Right lobe of liver (tissue), 6 donors: ENCODE results near the gene MYLK2. TPM values are rescaled to one million over a fixed set of nuclear protein-coding genes. Genes with fewer than 3 reads are reported as not detected.

Experiments used
- ATAC-seq, 4 donors: fragments of 200-7000 bp; cut with Tn5 transposase; one replicate each; pipeline ENCODE4 v1.9.1; 2020; ENCODE audit warnings: mild to moderate bottlenecking in 4 of 4, moderate library complexity in 4 of 4
- DNase-seq, 3 donors: peaks; one replicate each; pipeline ENCODE4 v3.0.0-alpha.2; 2020
- H3K27ac ChIP-seq, 3 donors: fragments of 200-600 bp; one replicate each; pipeline ENCODE4 v1.8.0; 2022
- H3K27me3 ChIP-seq, 2 donors: fragments of 200-600 bp; one replicate each; pipeline ENCODE4 v1.8.0; 2022
- H3K36me3 ChIP-seq, 4 donors: fragments of 200-600 bp; sonication (generic) in 1 of 4; one replicate each; pipeline versions ENCODE4 v1.5.1 to v1.8.0; 2017 to 2022; ENCODE audit warnings: control low read depth in 1 of 4
- H3K4me1 ChIP-seq, 4 donors: fragments of 200-600 bp; sonication (generic) in 1 of 4; one replicate each; pipeline versions ENCODE4 v1.5.1 to v1.8.0; 2017 to 2022; ENCODE audit warnings: control low read depth in 1 of 4
- H3K4me3 ChIP-seq, 3 donors: fragments of 200-600 bp; one replicate each; pipeline ENCODE4 v1.8.0; 2022
- H3K9me3 ChIP-seq, 4 donors: fragments of 200-600 bp; sonication (generic) in 1 of 4; one replicate each; pipeline versions ENCODE4 v1.5.1 to v1.8.0; 2017 to 2022; ENCODE audit warnings: control low read depth in 1 of 4
- POLR2A ChIP-seq: fragments of 450-650 bp; IDR thresholded peaks from one replicate; pipeline ENCODE4 v1.6.1; 2017; ENCODE audit warnings: antibody characterized with exemption, mild to moderate bottlenecking
- WGBS: methylation state at CpG from one replicate; pipeline ENCODE4 v1.1.6; 2018; ENCODE audit warnings: low coverage, low lambda C conversion rate; ENCODE audit not compliant: insufficient coverage; ENCODE audit errors: missing lambda C conversion rate; 5-methylcytosine and 5-hydroxymethylcytosine counted together
- intact Hi-C, 2 donors: fragments of 100-400 bp; cut with DNase I; formaldehyde crosslinking; loops; one replicate each; pipeline versions ENCODE4 v1.11.2 to v1.14.1; 2022
- total RNA-seq, 6 experiments: library from RNA; depleted of rRNA in 2 of 6; stranded (reverse); fragments of >200 nt in 2 of 6; fragmentation: NEBNext Ultra II Directional in 3 of 6; extraction: Animal tissue kit (Norgen Biotek cat#: 25700) in 3 of 6; gene quantifications; one replicate each; pipeline versions ENCODE4 v1.1.0 to v1.2.4, GENCODE V29; 2016 to 2023
- TF ChIP-seq, protein P1 (sequence below), 4 donors: fragments of 200-600 bp in 3 of 4; fragments of 450-650 bp in 1 of 4; IDR thresholded peaks; one replicate each; pipeline versions ENCODE4 v1.5.1 to v1.8.0; 2016 to 2022; ENCODE audit warnings: antibody characterized with exemption in 4 of 4, mild to moderate bottlenecking in 2 of 4
- donor health status: DM: no; HTN: yes; CAD: no.
- donor health status: DM: no; HTN: no; CAD: no.
- donor health status: DM: no; HTN: no; CAD: no.
- donor health status: DM: no; HTN: yes; CAD: no.
- donor health status: DM: no; HTN: yes; CAD: no.

The MYLK2 gene
- total RNA-seq, 6 experiments from 2014 or later: not detected

DNA sequence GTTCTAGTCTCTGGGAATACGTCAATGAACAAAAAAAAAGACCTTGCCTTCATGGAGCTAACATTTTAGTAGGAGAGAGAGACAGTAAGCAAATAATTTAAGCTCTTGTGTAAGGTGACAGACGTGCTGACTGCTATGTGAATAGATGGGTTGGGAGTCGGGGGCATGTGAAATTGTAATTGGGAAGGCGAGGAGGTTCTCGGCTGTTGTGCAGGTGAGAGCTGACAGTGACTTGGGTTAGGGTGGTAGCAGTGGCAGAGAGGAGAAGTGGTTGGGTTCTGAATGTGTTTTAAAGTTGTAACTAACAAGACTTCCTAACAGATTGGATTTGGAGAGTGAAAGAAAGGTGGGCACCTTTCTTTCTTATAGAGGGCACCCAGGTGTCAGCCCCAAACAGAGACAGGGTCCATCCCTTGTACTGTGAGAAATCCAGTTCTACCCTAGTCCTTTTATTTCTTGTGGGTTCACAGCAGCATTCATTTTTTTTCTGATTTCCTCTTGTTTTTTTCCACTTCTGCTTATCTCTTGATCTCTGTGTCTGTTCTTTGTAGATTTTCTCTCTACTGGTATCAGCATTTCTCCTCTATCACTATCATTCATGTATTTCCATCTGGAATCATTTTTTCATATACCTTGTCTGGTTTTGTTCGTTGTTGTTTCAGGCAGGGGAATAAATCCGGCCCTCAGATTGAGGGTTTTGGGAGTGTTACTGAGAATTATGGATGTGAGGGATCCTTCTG lies 15.4 kb upstream of the MYLK2 start:
- WGBS: 83% methylated on average over 7 of the region's 7 CpGs
- no peaks in the 10 kb centered on the region for H3K27me3 ChIP-seq
- H3K4me3 ChIP-seq: no peak overlapping the region
- no peak overlapping the region for H3K27ac ChIP-seq
- H3K36me3 ChIP-seq: no peaks in the 10 kb centered on the region
- no peaks in the 10 kb centered on the region for H3K9me3 ChIP-seq
- intact Hi-C loops: no loop called here
- H3K4me1 ChIP-seq: no peaks in the 10 kb centered on the region
- DNase-seq (no peak), ATAC-seq (no peak)
- TF ChIP-seq POLR2A: no peak
- TF ChIP-seq, protein P1, sequence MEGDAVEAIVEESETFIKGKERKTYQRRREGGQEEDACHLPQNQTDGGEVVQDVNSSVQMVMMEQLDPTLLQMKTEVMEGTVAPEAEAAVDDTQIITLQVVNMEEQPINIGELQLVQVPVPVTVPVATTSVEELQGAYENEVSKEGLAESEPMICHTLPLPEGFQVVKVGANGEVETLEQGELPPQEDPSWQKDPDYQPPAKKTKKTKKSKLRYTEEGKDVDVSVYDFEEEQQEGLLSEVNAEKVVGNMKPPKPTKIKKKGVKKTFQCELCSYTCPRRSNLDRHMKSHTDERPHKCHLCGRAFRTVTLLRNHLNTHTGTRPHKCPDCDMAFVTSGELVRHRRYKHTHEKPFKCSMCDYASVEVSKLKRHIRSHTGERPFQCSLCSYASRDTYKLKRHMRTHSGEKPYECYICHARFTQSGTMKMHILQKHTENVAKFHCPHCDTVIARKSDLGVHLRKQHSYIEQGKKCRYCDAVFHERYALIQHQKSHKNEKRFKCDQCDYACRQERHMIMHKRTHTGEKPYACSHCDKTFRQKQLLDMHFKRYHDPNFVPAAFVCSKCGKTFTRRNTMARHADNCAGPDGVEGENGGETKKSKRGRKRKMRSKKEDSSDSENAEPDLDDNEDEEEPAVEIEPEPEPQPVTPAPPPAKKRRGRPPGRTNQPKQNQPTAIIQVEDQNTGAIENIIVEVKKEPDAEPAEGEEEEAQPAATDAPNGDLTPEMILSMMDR (IDR thresholded peaks at IDR 0.05): no peak

DNA sequence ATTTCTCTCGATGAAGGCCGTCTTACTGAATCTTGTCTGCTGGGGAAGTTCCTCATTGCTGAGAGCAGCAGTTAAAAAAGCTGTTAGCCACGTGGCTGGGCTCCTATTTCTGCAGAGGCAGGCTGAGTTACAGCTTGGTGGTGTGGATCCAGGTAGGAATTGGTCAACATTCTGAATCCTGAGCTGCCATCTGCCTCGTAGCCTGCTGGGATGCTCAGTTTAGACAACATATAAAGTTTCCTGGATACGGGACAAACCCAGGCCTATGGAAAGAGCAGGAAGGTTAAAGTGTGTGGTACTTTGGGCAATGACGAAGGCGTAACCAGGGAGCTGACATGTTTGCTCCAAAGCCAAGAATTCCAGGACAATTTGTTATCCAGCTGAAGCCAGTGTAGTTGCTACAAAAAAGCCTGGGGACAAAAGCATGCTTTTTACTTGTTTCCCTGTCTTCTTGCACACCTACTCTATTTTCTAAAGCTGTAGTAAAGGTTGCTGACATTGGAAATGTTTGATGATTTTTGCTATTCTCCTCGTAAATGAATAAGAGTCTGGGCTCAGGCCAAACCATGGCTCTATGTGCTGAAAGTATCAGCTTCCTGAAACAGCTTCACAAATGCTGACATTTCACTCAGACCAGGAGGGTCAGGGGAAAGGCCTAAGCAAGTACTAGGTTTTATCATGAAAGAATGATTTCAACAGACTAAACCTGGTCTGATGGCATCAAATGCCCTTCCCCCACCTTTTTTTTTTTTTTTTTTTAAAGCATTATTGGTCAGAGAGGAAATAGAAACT lies 12.4 kb upstream of the MYLK2 start:
- peak in 1 of 4 donors; percentile 46 for ATAC-seq
- DNase-seq: no peak
- 68% methylated on average over 7 of the region's 8 CpGs for WGBS
- TF ChIP-seq, protein P1 (IDR thresholded peaks at IDR 0.05): no peak
- TF ChIP-seq POLR2A: no peak
- Histone ChIP-seq H3K27ac (no peak overlapping the region), H3K36me3 (no peaks in the 10 kb centered on the region), H3K4me3 (no peak overlapping the region), H3K4me1 (no peaks in the 10 kb centered on the region), H3K27me3 (no peaks in the 10 kb centered on the region), H3K9me3 (no peaks in the 10 kb centered on the region)
- intact Hi-C loops: no loop called here

DNA sequence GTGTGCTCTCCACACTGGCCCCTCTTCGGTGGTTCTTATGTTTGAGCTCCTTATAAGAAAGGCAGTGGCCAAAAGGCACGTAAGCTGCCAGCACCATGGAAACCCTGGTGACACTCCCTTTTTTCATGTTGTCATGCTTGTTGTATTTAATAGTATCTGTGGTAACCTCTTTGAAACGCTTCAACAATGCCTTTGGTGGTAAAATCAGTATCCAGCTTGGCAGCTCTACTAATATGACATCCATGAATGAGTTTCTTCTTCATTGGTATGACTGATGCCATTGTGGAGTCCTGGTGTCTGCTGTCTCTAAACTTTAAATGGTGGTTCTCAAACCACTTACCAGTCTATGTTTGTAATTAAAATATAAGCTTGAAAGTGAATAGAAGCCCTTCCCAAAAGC lies 10.7 kb upstream of the MYLK2 start:
- Histone ChIP-seq H3K36me3 (no peaks in the 10 kb centered on the region), H3K27ac (no peak overlapping the region), H3K4me3 (no peak overlapping the region), H3K4me1 (no peaks in the 10 kb centered on the region), H3K9me3 (no peaks in the 10 kb centered on the region), H3K27me3 (no peaks in the 10 kb centered on the region)
- TF ChIP-seq, protein P1 (IDR thresholded peaks at IDR 0.05): no peak
- TF ChIP-seq POLR2A: no peak
- 87% methylated on average over 2 of the region's 3 CpGs for WGBS
- ATAC-seq: no peak
- intact Hi-C loops: no loop called here
- DNase-seq: no peak

DNA sequence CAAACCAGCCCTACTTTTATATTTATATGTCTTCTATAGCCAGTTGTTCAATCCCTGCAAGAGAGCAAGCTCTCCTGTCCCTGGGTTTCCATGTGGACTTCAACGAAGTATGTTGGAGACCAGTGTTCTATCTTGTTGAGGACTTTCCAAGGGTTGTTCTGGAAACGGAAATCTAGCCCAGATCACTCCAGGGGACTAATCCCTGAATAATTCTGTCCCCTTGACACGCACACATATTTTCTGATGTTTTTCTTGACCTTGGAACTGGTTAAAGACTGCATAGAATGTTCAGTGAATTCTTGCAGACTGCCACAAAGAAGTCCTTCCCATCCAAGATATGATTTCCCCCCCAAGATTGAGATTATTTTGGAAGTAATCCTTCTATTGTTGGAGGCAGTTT lies 9.5 kb upstream of the MYLK2 start:
- no peaks in the 10 kb centered on the region for H3K9me3 ChIP-seq
- H3K4me1 ChIP-seq: no peaks in the 10 kb centered on the region
- DNase-seq: no peak
- H3K36me3 ChIP-seq: no peaks in the 10 kb centered on the region
- H3K4me3 ChIP-seq: no peak overlapping the region
- no peaks in the 10 kb centered on the region for H3K27me3 ChIP-seq
- no peak for TF ChIP-seq POLR2A
- TF ChIP-seq, protein P1 (IDR thresholded peaks at IDR 0.05): no peak
- no peak for ATAC-seq
- intact Hi-C loops: no loop called here
- H3K27ac ChIP-seq: no peak overlapping the region
- WGBS: 80% methylated on average over 2 of the region's 3 CpGs
